A549 (cell line): Measurements from ENCODE around the gene BRINP1.

Source experiments
- CHD2 ChIP-seq: fragments of 150-350 bp; IDR thresholded peaks from 2 replicates; pipeline ENCODE4 v1.6.1; 2014; ENCODE audit warnings: low read length; ENCODE audit not compliant: partially characterized antibody
- EP300 ChIP-seq, 2 experiments: fragments of >200 bp; sonication (Bioruptor Twin); formaldehyde crosslinking; IDR thresholded peaks; 2 replicates in 1 of 2; 3 replicates in 1 of 2; pipeline ENCODE4 v1.6.1; 2016 to 2017
- HOXB13 ChIP-seq: fragments of 250-450 bp; sonication (Bioruptor Pico); IDR thresholded peaks from 2 replicates; pipeline ENCODE4 v1.5.0; 2020; ENCODE audit warnings: low read depth, mild to moderate bottlenecking, moderate library complexity
- JUN ChIP-seq, 2 experiments: fragments of >200 bp; sonication (Bioruptor Twin); formaldehyde crosslinking; IDR thresholded peaks; 2 replicates in 1 of 2; 3 replicates in 1 of 2; pipeline ENCODE4 v1.6.1; 2016 to 2017
- MAX ChIP-seq: IDR thresholded peaks from 2 replicates; pipeline ENCODE4 v1.6.1; 2012
- MAZ ChIP-seq: fragments of 150-350 bp; IDR thresholded peaks from 2 replicates; pipeline ENCODE4 v1.6.1; 2014; ENCODE audit warnings: antibody characterized with exemption, low read depth, low read length, borderline replicate concordance
- NFE2L2 ChIP-seq: fragments of 150-350 bp; conservative IDR thresholded peaks from 2 replicates; pipeline ENCODE4 v1.6.1; 2014; ENCODE audit warnings: low read length
- POLR2A ChIP-seq: IDR thresholded peaks from 2 replicates; pipeline ENCODE4 v1.6.1; 2012; ENCODE audit warnings: mild to moderate bottlenecking, low read length
- TF ChIP-seq, protein P1 (sequence below): fragments of >200 bp; sonication (Bioruptor Twin); formaldehyde crosslinking; IDR thresholded peaks from 3 replicates; pipeline ENCODE4 v1.5.1; 2016
- TF ChIP-seq, protein P2 (sequence below): fragments of 450-650 bp; IDR thresholded peaks from 2 replicates; pipeline ENCODE4 v1.6.1; 2014; ENCODE audit warnings: antibody characterized with exemption

GRCh38 chr9:119153402-119153801 lies 215.8 kb downstream of the BRINP1 start:
- TF ChIP-seq, protein P1, sequence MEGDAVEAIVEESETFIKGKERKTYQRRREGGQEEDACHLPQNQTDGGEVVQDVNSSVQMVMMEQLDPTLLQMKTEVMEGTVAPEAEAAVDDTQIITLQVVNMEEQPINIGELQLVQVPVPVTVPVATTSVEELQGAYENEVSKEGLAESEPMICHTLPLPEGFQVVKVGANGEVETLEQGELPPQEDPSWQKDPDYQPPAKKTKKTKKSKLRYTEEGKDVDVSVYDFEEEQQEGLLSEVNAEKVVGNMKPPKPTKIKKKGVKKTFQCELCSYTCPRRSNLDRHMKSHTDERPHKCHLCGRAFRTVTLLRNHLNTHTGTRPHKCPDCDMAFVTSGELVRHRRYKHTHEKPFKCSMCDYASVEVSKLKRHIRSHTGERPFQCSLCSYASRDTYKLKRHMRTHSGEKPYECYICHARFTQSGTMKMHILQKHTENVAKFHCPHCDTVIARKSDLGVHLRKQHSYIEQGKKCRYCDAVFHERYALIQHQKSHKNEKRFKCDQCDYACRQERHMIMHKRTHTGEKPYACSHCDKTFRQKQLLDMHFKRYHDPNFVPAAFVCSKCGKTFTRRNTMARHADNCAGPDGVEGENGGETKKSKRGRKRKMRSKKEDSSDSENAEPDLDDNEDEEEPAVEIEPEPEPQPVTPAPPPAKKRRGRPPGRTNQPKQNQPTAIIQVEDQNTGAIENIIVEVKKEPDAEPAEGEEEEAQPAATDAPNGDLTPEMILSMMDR: no peak
- TF ChIP-seq MAX (no peak), CHD2 (no peak), POLR2A (no peak), HOXB13 (CRISPR knock-in tag) (no peak), NFE2L2 (no peak), EP300 (IDR thresholded peaks at IDR 0.05) (no peak), JUN (IDR thresholded peaks at IDR 0.05) (no peak), MAZ (no peak)
- TF ChIP-seq, protein P2, sequence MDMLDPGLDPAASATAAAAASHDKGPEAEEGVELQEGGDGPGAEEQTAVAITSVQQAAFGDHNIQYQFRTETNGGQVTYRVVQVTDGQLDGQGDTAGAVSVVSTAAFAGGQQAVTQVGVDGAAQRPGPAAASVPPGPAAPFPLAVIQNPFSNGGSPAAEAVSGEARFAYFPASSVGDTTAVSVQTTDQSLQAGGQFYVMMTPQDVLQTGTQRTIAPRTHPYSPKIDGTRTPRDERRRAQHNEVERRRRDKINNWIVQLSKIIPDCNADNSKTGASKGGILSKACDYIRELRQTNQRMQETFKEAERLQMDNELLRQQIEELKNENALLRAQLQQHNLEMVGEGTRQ: no peak
